Spleen (tissue), 11 donors: ENCODE data around the gene EHMT1. TPM values are rescaled to one million over a fixed set of nuclear protein-coding genes. Genes with fewer than 3 reads are reported as not detected.
A peak's percentile ranks its signal among the peaks of the same experiment; 100 is the strongest.

Experiments used
- DNase-seq: peaks from one replicate; pipeline ENCODE4 v3.0.0-alpha.2; 2020
- H3K27ac ChIP-seq, 8 donors: fragments of 200-600 bp; sonication (generic) in 7 of 8; 1 replicate in 4 of 8; 2 replicates in 4 of 8; pipeline versions ENCODE4 v1.5.0 to v1.8.0; 2016 to 2021; ENCODE audit warnings: inconsistent platforms in 4 of 8, mild to moderate bottlenecking in 4 of 8, moderate library complexity in 1 of 8
- H3K27me3 ChIP-seq, 7 donors: fragments of 200-600 bp; sonication (generic) in 6 of 7; replicated peaks in 1 of 7; 1 replicate in 4 of 7; 2 replicates in 3 of 7; pipeline versions ENCODE4 v1.5.0 to v1.8.0; 2016 to 2021; ENCODE audit warnings: inconsistent platforms in 3 of 7, mild to moderate bottlenecking in 1 of 7
- H3K36me3 ChIP-seq, 6 donors: fragments of 200-600 bp; sonication (generic) in 5 of 6; 1 replicate in 4 of 6; 2 replicates in 2 of 6; pipeline versions ENCODE4 v1.5.0 to v1.8.0; 2016 to 2021; ENCODE audit warnings: inconsistent platforms in 2 of 6
- H3K4me1 ChIP-seq, 6 donors: fragments of 200-600 bp; sonication (generic) in 5 of 6; 1 replicate in 3 of 6; 2 replicates in 3 of 6; pipeline versions ENCODE4 v1.5.0 to v1.8.0; 2016 to 2021; ENCODE audit warnings: inconsistent platforms in 3 of 6
- H3K4me3 ChIP-seq, 8 donors: fragments of 200-600 bp; sonication (generic) in 7 of 8; 1 replicate in 4 of 8; 2 replicates in 4 of 8; pipeline versions ENCODE4 v1.5.0 to v1.8.0; 2016 to 2021; ENCODE audit warnings: inconsistent platforms in 4 of 8, mild to moderate bottlenecking in 4 of 8, moderate library complexity in 2 of 8
- H3K9me3 ChIP-seq, 8 donors: fragments of 200-600 bp; sonication (generic) in 7 of 8; 1 replicate in 4 of 8; 2 replicates in 4 of 8; pipeline versions ENCODE4 v1.5.0 to v1.8.0; 2016 to 2021; ENCODE audit warnings: inconsistent platforms in 4 of 8
- CTCF ChIP-seq, 11 experiments: fragments of 200-600 bp in 7 of 11; fragments of 450-650 bp in 4 of 11; sonication (generic) in 4 of 11; IDR thresholded peaks in 8 of 11; conservative IDR thresholded peaks in 3 of 11; 1 replicate in 7 of 11; 2 replicates in 4 of 11; pipeline versions ENCODE4 v1.4.0 to v1.8.0; 2016 to 2021; ENCODE audit warnings: antibody characterized with exemption in 11 of 11, inconsistent platforms in 4 of 11, mild to moderate bottlenecking in 1 of 11
- POLR2A ChIP-seq, 3 donors: fragments of 450-650 bp; IDR thresholded peaks; one replicate each; pipeline ENCODE4 v1.5.1; 2017; ENCODE audit warnings: antibody characterized with exemption in 3 of 3, mild to moderate bottlenecking in 1 of 3
- POLR2AphosphoS5 ChIP-seq, 3 donors: sonication (generic); formaldehyde crosslinking; IDR thresholded peaks; one replicate each; pipeline ENCODE4 v1.5.1; 2017; ENCODE audit warnings: antibody characterized with exemption in 3 of 3
- WGBS, 5 donors: extraction: QIAGEN DNeasy Blood & Tissue Kit in 3 of 5; methylation state at CpG; one replicate each; pipeline versions ENCODE4 v1.1.5 to v1.1.7; 2013 to 2018; 5-methylcytosine and 5-hydroxymethylcytosine counted together
- intact Hi-C: fragments of 100-400 bp; cut with DNase I; formaldehyde crosslinking; loops from one replicate; pipeline ENCODE4 v1.15.0; 2023; ENCODE audit warnings: low total_unique reads
- polyA plus RNA-seq, 3 donors: library from polyadenylated mRNA; stranded (reverse); fragments of 200-250 nt; gene quantifications; one replicate each; pipeline ENCODE4 v1.2.1, GENCODE V29; 2013
- total RNA-seq, 7 donors: library from RNA; depleted of rRNA in 3 of 7; stranded (reverse); fragments of >200 nt in 3 of 7; fragmentation: NEBNext Ultra II Directional in 4 of 7; extraction: Animal tissue kit (Norgen Biotek cat#: 25700) in 4 of 7; gene quantifications; one replicate each; pipeline versions ENCODE4 v1.1.0 to v1.2.1, GENCODE V29; 2016 to 2021
- donor health status: healthy with polysubstance abuse.
- donor health status: DM: no; HTN: no; CAD: no; lungs with moderate emphysema.
- donor health status: DM: no; HTN: no; CAD: no.
- donor health status: Bipolar disorder and iron deficiency.
- donor health status: healthy.
- donor health status: DM: no; HTN: no; CAD: no.
- donor health status: DM: yes; HTN: yes; CAD: no.

The EHMT1 gene
- total and polyA plus RNA-seq, 10 donors: 35.5 to 163 (median 122) TPM

GRCh38 chr9:137818286-137818685, 199.5 kb downstream of the EHMT1 start:
- H3K4me1 ChIP-seq: no peaks in the 10 kb centered on the region
- H3K27ac ChIP-seq: no peak overlapping the region
- peak; percentile 33 for DNase-seq
- no peak for TF ChIP-seq POLR2AphosphoS5 (IDR thresholded peaks at IDR 0.05)
- 91 to 100% (median 95%) methylated on average over 12 to 20 of the region's 23 CpGs for WGBS, 5 donors
- intact Hi-C loops: no loop called here
- H3K4me3 ChIP-seq: no peak overlapping the region
- peaks cover 0 to 15% (median 0%) of the 10 kb centered on the region in 8 donors for H3K9me3 ChIP-seq
- peaks cover 8 to 92% (median 82%) of the 10 kb centered on the region in 6 donors for H3K36me3 ChIP-seq
- no peaks in the 10 kb centered on the region for H3K27me3 ChIP-seq

GRCh38 chr9:137820161-137820855, 201.5 kb downstream of the EHMT1 start:
- WGBS, 5 donors: 89 to 97% (median 95%) methylated on average over 11 of the region's 11 CpGs
- intact Hi-C loops: no loop called here
- peaks cover 0 to 13% (median 8%) of the 10 kb centered on the region in 6 donors for H3K4me1 ChIP-seq
- no peaks in the 10 kb centered on the region for H3K27me3 ChIP-seq
- H3K27ac ChIP-seq: no peak overlapping the region
- peaks cover 0 to 15% (median 0%) of the 10 kb centered on the region in 8 donors for H3K9me3 ChIP-seq
- H3K36me3 ChIP-seq: peaks cover 8 to 92% (median 69%) of the 10 kb centered on the region in 6 donors
- no peak for TF ChIP-seq POLR2A (IDR thresholded peaks at IDR 0.05)
- no peak for TF ChIP-seq CTCF (IDR thresholded peaks at IDR 0.05 in 8 of 11, conservative IDR thresholded peaks at IDR 0.05 in 3 of 11)
- no peak for TF ChIP-seq POLR2AphosphoS5 (IDR thresholded peaks at IDR 0.05)
- H3K4me3 ChIP-seq: no peak overlapping the region
- DNase-seq: peak; percentile 2

GRCh38 chr9:137823986-137824771, 205.4 kb downstream of the EHMT1 start:
- intact Hi-C loops: no loop called here
- Histone ChIP-seq H3K4me1 (peaks cover 0 to 21% (median 12%) of the 10 kb centered on the region in 6 donors), H3K9me3 (peaks cover 0 to 9% (median 0%) of the 10 kb centered on the region in 8 donors), H3K4me3 (no peak overlapping the region), H3K36me3 (peaks cover 2 to 97% (median 65%) of the 10 kb centered on the region in 6 donors), H3K27ac (peak overlapping the region in 3 of 8 donors; percentile 43 to 63 (median 58)), H3K27me3 (no peaks in the 10 kb centered on the region)
- TF ChIP-seq POLR2AphosphoS5 (IDR thresholded peaks at IDR 0.05) (no peak), POLR2A (IDR thresholded peaks at IDR 0.05) (no peak), CTCF (IDR thresholded peaks at IDR 0.05 in 8 of 11, conservative IDR thresholded peaks at IDR 0.05 in 3 of 11) (no peak)
- 82 to 97% (median 91%) methylated on average over 10 of the region's 10 CpGs for WGBS, 5 donors
- DNase-seq: peak; percentile 24

- WGBS, 5 donors: 66 to 86% (median 69%) methylated on average over 13 of the region's 13 CpGs
- Histone ChIP-seq H3K27ac (peak overlapping the region in 7 of 8 donors; percentile 23 to 63 (median 54)), H3K9me3 (peaks cover 0 to 9% (median 0%) of the 10 kb centered on the region in 8 donors), H3K36me3 (peaks cover 2 to 99% (median 62%) of the 10 kb centered on the region in 6 donors), H3K4me3 (no peak overlapping the region), H3K27me3 (no peaks in the 10 kb centered on the region), H3K4me1 (peaks cover 0 to 21% (median 12%) of the 10 kb centered on the region in 6 donors)
- peak; percentile 89 for DNase-seq
- peak in 2 of 3 donors; percentile 9 to 23 for TF ChIP-seq POLR2AphosphoS5 (IDR thresholded peaks at IDR 0.05)
- no peak for TF ChIP-seq POLR2A (IDR thresholded peaks at IDR 0.05)
- intact Hi-C loops: no loop called here
Measured at GRCh38 chr9:137825324-137825989, 206.7 kb downstream of the EHMT1 start.
